T-helper 2 cell treated with Interferon-gamma antibody and Interleukin-4, amounts not matched to agents 100 ng/mL and 5 ng/mL, for 36 hours (primary cell): Measurements from ENCODE around the gene C1GALT1. TPM values are rescaled to one million over a fixed set of nuclear protein-coding genes. Genes with fewer than 3 reads are reported as not detected.

Experiments used
- intact Hi-C: fragments of 100-400 bp; cut with micrococcal nuclease; formaldehyde crosslinking; loops from one replicate; pipeline ENCODE4 v1.15.1; 2023
- total RNA-seq: library from RNA; stranded (reverse); gene quantifications from 2 replicates; pipeline ENCODE4 v1.2.3, GENCODE V29; 2022

Gene C1GALT1
- total RNA-seq, 1 donor from 2014 or later: 47.5 TPM

- intact Hi-C loops: no loop called here
Observed at GRCh38 chr7:7166318-7166717, 16.0 kb upstream of the C1GALT1 start.

- intact Hi-C loops: no loop called here
Observed at GRCh38 chr7:7169296-7169695, 13.0 kb upstream of the C1GALT1 start.

GRCh38 chr7:7173956-7174632, 8.2 kb upstream of the C1GALT1 start:
- intact Hi-C loops: no loop called here

- intact Hi-C loops: no loop called here
Observed at GRCh38 chr7:7175075-7175695, 7.2 kb upstream of the C1GALT1 start.

GRCh38 chr7:7176406-7177043, 5.8 kb upstream of the C1GALT1 start:
- intact Hi-C loops: no loop called here

GRCh38 chr7:7177044-7177517, 5.3 kb upstream of the C1GALT1 start:
- intact Hi-C loops: no loop called here

- intact Hi-C loops: no loop called here
Observed at GRCh38 chr7:7178081-7178480, 4.3 kb upstream of the C1GALT1 start.

GRCh38 chr7:7178906-7179305, 3.4 kb upstream of the C1GALT1 start:
- intact Hi-C loops: no loop called here

GRCh38 chr7:7180725-7181449, 1.5 kb upstream of the C1GALT1 start:
- intact Hi-C loops: loop anchor here (5.0 kb wide), 2 partner anchors 581 to 951 kb away; no protein-coding TSS in a partner anchor

GRCh38 chr7:7181519-7182155, 707 bp upstream of the C1GALT1 start:
- intact Hi-C loops: loop anchor here (1.0 to 5.0 kb wide), 10 partner anchors 23 to 951 kb away; partner anchors contain the start of genes GLCCI1, MIOS and UMAD1

- intact Hi-C loops: loop anchor here (1.0 to 5.0 kb wide), 4 partner anchors 10 to 949 kb away; no protein-coding TSS in a partner anchor
Observed at GRCh38 chr7:7183061-7183837, 905 bp downstream of the C1GALT1 start.

- intact Hi-C loops: loop anchor here (1.0 to 5.0 kb wide), 4 partner anchors 9 to 948 kb away; no protein-coding TSS in a partner anchor
Observed at GRCh38 chr7:7183838-7184463, 1.6 kb downstream of the C1GALT1 start.

- intact Hi-C loops: no loop called here
Observed at GRCh38 chr7:7185371-7185989, 3.1 kb downstream of the C1GALT1 start.

GRCh38 chr7:7188091-7188490, 5.7 kb downstream of the C1GALT1 start:
- intact Hi-C loops: no loop called here

- intact Hi-C loops: no loop called here
Observed at GRCh38 chr7:7188742-7189141, 6.4 kb downstream of the C1GALT1 start.

- intact Hi-C loops: no loop called here
Observed at GRCh38 chr7:7190142-7190541, 7.8 kb downstream of the C1GALT1 start.

GRCh38 chr7:7191137-7191536, 8.8 kb downstream of the C1GALT1 start:
- intact Hi-C loops: no loop called here

- intact Hi-C loops: loop anchor here (1.0 kb wide), 1 partner anchor 10 kb away; no protein-coding TSS in a partner anchor
Observed at GRCh38 chr7:7192798-7193788, 10.7 kb downstream of the C1GALT1 start.
